ENCODE data around the gene AGAP1.

AGAP1 gene

DNA sequence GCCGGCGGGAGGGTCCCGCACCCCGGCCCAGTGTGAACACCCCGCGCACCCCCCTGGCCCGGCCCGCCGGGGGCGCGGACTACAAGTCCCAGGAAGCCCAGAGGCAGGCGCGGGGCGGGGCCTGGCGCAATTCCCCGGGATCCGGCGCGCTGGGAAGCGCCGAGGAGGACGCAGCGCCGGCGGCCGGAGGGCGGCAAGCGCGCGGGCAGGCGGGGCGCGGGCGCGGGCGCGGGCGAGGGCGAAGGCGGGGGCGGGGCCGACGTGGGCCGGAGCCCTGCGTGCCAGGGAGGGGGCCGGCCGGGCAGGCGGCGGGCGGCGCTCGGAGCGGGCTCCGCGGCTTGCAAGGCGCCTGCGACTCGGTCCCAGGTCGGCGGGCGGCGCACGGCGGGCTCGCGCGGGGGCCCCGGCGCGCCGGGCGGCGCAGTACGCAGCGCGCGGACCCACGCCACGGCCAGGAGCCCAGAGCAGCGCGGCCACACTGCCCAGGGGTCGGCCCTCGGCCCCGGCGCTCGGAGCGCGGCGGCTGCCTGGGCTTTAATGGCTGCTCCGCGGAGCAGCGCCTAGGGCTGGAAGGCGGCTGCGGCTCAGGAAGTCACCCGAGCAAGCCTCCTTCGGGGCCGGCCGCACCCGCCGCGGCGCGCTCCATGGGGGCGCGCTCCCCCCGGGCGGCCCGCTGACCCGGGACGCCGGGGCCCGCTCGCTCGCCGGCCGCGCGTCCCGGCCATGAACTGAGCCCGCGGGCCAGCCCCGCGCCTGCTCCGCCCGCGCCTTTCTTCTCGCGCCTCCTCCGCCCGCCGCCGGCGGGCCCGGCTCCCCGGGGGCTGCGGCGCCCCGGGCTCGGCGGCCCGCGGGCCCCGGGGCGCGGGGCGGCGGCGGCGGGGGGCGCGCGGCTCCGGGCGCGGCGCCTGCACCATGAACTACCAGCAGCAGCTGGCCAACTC lies at the start of gene AGAP1:
AGAP1 (plus strand) TSS at position 269 of the 941 bp plus-strand sequence.
- DNase-seq (ENCODE audit: low read depth): no peak

DNA sequence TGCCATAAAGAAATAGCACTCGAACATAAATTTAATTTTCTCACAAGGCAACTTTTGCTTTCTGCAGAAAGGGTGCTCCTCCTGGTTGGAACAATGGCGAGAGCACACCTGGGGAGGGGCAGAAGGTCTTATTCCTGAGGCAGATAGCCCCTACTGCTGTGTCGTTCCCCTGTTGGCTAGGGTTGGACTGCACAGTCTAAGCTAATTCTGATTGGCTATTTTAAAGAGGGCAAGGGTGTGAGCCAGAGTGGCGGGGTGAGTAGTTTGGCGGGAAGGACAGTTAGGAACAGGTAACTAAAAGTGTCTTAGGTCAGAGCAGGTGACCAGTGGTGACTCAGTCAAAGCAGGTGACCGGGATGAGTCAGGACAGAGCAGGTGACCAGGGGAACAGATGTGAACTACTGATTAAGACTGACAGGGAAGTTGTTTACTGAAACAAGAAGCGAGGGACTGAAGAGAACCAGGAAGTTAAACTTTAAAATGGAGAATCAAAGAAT lies 49.7 kb upstream of the AGAP1 start:
- no peak for DNase-seq (ENCODE audit: low read depth)

DNA sequence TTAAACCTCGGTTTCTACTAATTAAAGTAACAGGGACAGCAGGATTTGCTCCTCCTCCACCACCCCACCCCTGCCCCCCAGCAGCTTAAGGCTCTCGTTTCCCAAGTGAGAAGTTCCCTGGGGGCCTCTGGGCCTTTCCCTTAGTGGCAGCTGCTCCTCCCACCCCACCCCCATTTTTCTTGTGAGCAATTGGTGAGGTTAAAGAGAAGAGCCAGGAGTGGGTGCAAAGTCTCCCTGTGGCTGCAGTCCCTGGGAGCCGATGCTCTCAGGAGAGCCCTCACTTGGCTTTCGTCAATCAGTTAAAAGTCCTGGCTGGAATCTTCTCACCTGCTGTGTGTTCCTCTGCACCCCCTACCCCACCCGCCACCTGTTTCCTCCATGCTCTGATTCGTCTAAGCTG lies 48.7 kb upstream of the AGAP1 start:
- no peak for DNase-seq (ENCODE audit: low read depth)

DNA sequence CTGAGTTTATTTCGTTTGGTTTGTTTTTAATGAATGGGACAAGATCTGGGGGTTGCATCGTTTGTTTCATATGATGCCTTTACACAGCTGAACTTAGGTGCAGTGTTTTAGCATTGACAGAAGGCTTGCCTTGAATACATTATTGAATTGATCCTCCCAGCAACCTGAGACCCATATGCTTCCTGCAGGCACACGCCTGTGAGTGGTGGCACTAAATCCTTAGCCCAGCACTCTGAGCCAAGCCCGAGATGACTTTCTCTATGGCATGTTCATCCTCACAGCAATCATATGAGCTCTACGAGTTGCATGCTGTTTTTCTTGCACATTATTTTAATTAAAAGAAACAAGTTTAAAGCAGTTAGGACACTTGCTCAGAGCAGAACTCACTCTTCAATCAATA lies 47.8 kb upstream of the AGAP1 start:
- no peak for DNase-seq (ENCODE audit: low read depth)

DNA sequence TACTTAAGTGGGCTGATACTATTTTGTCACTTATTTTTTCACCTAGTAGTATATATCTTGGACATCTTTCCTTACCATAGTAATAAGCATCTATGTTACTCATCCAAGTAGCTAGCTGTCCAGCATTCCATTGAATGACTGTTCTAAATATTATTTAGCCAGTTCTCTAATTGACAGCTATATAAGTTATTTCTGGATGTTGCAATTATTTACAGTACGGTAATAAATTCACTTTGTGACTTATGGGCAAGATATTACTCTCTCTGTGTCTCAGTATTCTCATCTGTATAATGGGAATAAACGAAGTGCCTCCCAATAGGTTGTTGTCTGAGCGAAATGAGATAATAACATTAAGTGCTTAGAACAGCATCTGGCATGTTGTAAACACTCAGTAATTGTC lies 46.6 kb upstream of the AGAP1 start:
- DNase-seq (ENCODE audit: low read depth): no peak

DNA sequence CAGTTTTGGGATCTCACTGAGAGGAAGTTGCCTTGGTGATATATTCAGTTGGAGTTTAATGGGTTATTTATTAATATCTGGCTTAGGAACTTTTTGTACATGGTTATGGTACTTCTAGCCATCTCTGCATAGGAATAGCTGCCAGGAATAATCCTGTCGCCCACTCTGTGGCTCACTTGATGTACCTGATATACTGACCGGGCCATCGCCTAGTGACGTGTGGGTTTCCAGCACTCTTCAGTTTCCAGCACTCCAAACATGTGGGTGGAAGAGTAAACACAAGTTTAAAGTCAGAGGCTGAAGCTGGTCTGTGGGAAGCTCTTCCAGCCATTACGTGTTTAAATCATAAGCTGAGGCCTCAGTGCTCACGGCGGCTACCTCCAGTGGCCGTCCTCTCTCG lies 44.3 kb upstream of the AGAP1 start:
- no peak for DNase-seq (ENCODE audit: low read depth)

DNA sequence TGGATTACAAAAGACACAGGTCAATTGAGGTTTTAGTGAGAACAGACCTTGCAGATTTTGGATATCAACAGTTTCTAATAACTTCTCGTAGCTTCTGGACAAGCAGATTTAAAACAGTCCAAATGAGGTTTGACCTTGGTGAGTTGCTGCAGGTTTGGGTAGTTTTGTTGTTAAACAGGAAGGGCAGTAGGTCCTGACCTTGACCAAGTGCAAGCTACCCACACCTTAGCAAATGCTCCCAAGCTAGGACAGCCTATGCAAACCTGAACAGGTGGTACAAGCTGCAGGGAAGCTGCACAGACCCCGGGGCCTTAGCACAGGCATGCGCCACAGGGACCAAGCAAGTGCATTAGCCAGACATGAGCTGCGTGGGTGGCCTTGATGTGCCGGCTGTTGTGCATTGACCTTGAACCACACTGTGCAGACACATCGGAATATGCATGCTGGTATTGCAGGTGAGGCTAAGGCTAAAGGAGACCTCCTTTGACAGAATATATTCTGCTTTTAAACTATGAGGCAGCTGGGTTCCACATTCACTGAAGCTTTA lies 40.2 kb upstream of the AGAP1 start:
- no peak for DNase-seq (ENCODE audit: low read depth)

DNA sequence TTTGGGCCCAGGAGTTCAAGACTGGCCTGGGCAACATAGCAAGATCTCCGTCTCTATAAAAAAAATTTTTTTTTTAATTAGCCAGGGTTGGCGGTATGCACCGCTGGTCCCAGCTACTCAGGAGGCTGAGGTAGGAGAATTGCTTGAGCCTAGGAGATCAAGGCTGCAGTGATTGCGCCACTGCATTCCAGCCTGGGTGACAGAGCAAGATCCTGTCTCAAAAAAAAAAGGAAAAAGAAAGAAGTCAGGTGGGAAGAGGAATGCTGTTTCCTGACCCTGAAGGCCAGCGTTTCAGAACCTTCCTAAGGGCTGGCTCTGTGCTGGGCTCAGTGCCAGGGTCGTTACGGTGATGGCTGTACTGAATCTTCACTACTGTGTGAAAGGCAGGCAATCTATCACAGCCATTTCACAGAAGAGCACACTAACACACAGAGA lies 35.0 kb upstream of the AGAP1 start:
- DNase-seq (ENCODE audit: low read depth): no peak

DNA sequence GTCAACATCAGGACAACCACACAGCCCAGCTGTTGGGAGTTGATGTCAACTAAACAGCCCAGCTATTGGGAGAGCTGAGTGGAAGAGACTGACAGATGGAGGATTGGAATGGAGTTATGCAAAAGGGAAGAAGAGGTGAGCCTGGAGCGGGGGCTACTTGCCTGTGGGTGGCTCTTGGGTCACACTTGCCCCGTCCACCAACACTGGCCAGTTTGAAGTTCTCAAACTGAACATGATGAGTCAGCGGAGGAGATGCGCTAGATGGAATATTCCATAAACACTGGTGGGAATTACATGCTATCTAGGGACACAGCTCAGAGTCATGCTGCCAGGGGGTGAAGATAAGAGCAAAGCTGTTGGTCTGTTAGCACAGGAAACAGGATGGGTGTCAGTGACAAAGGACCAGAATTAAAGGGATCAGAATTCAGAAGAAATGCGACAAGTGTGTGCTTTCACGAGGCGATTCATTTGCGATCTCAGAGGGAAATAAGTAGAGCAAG lies 33.2 kb upstream of the AGAP1 start:
- DNase-seq (ENCODE audit: low read depth): no peak

DNA sequence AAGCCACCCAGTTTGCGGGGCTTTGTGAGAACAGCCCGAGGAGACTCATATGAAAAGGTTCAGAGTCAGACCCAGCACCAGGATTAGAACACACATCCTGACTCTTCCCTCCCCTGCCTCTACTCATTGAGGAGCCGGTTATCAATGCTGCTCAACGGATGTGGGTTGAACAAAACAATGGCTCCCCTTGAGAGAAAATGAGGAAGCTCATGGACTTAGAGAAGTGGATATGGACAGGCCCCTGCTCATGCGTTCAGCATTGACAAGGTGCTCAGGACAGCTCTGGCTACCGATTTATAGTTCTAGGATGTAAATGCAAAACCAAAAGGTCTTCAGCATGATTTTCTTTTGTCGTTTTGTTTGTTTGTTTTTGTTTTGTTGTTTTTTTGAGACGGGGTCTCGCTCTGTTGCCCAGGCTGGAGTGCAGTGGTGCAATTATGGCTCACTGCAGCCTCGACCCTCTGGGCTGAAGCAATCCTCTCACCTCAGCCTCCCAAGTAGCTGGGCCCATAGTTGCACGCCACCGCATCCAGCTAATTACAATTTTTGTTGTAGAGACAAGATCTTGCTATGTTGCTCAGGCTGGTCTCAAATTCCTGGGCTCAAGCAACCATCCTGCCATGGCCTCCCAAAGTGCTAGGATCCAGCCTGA lies 32.0 kb upstream of the AGAP1 start:
- no peak for DNase-seq (ENCODE audit: low read depth)

DNA sequence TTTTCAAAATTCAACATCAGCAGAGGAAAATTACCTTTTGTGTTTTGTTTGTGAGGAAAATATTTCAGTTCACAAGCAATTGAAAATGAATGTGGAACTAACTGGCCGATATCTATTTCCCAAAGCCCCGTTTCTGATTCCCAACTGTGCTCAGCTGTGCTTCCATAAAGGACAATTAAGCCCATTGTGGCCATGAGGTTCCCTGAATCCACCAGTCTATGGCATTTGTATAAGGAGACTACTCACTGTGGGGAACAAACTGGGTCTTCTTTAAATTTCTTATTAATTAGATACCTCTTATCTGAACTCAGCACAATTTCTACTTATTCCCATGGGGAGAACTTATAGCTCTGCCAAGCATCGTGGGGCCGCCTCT lies 31.4 kb upstream of the AGAP1 start:
- no peak for DNase-seq (ENCODE audit: low read depth)

DNA sequence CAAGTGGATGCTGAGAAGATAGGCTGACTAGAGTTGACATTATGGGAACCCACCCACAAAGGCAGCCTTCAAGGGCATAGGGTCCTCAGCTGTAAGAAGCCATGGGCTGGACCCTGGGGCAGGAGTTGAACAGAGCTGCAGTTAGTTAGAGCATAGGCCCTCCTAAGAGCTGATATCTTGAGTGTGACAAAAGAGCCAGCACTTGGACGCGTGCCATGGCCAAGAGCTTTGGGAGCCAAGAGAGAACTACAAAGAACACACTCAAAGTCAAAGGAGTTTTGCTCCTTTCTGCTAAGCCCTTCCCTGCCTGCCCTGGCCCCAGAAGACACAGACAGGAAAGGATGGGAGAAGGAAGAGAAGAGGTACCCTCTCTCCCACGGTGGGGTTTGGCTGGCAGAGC lies 29.9 kb upstream of the AGAP1 start:
- no peak for DNase-seq (ENCODE audit: low read depth)

DNA sequence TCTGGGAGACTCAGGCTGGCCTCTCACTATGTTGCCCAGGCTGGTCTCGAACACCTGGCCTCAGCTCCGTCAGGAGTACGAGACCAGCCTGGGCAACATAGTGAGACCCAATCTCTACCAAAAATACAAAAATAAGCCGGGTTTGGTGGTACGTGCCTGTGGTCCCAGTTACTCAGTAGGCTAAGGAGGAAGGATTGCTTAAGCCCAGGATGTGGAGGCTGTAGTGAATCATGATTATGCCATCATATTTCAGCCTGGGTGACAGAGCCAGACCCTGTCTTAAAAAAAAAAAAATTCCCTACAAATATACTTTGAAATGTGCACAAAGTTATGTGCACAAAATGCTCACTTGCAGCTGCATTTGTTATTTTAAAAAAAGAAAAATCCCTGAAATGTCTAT lies 26.3 kb upstream of the AGAP1 start:
- DNase-seq (ENCODE audit: low read depth): no peak

DNA sequence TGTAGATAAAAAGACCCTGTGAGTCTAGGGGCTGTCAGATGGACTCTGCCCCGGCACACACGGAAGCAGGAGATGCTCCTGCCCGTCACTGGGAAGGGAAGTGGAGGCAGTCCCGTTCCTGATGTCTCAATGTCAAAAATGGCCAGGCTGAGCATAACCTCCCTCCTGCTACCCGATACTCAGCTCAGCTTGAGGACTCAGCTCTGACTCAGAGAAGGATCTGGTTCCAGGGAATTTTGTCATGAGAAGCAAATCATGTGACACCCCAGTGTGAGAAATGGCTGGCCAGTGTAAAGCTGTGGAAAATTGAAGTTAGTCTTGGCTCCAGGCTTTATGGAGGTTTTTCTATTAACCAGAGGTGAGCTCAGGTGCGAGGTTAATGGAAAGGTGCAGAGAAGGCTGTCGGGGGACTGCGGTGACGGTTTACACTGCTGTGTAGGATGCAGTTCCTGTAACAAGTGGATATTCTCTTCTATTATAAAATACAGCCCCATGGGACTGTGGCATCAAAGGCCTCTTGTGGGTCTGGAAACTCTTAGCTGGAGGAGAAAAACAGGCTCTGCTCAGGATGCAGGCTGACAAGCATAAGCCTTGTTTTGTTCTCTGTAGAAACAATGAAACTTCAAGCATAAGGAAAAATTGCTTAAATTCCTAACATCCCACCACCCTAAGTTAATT lies 24.7 kb upstream of the AGAP1 start:
- no peak for DNase-seq (ENCODE audit: low read depth)

DNA sequence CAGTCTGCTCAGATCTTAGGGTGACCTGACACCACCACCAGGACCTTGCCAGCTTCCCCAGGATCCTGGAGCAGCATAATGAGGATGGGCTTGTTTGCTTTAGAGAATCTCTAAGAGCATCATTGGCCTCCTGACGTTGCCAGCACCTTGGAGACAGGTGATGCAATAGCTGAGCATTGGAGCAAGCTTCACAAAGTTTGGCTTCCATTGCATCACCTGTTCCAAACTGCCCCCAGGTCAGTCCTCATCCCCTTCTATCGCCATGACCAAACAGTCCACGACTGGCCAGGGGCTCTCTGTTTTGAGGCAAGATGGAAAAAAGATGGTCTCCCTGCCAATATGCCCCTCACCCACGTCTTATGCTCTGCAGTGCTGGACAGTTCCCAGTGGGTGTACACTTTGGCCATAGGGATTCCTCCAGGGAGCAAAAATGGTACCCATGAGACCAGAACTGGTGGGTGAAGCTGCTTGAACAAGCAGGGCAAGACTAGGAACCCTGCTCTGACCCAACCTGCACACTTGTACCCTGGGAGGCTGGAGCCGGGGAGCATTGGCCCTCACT lies 22.6 kb upstream of the AGAP1 start:
- no peak for DNase-seq (ENCODE audit: low read depth)

DNA sequence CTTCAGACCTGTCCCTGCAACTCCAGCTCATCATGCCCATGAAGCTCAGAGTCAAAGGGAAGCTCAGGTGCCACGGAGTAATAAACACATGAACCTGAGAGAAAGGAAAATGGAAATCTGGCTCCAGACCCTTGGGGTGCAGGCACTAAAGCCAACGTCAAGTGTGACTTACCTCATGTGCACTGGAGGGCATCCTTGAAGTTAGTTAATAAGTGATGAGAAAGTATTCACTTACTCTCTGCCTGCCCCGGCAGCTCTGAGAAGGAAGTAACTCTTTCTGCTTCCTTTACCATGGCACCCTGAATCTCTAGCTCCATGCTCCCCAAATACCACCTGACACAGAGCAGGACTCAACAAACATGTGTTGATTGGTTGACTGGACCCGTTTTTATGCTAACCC lies 21.4 kb upstream of the AGAP1 start:
- DNase-seq (ENCODE audit: low read depth): no peak

DNA sequence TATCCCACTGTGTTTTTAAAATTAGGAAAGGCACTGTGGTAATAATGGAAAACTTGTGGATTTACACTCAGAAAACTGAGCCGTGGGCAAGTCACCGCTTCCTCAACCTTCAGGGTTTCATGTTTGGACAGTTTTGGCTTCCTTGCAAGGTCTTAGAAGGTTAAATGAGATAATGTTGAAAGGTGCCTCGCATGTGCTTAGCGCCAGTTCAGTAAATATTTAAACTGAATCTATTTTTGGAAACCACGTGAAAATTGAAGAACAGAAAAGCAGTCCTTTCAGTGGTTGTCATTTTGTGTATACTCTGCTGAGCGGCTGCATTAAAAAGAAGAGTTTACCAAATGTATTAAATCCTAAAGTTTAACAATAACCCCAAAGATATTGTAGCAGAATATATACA lies 15.2 kb upstream of the AGAP1 start:
- DNase-seq (ENCODE audit: low read depth): no peak

DNA sequence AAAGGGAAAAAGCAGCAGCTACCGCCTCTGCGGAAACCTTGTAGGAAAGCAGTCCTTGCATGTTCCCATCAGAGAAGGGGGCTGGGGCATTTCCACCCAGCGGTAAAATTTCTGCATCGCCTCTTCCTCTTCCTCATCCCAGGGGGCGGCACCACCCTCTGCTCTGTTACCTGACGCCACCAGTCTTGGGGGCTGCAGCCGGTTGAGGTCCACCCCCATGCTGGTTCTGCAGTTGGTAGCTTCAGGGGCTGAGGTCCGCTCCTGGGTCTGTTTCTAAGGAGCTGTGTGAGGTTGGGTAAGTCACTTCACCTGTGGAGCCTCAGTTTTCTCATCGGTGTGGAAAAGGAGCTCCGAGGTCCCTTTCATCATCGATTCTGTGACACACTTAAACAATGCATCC lies 14.2 kb upstream of the AGAP1 start:
- no peak for DNase-seq (ENCODE audit: low read depth)

DNA sequence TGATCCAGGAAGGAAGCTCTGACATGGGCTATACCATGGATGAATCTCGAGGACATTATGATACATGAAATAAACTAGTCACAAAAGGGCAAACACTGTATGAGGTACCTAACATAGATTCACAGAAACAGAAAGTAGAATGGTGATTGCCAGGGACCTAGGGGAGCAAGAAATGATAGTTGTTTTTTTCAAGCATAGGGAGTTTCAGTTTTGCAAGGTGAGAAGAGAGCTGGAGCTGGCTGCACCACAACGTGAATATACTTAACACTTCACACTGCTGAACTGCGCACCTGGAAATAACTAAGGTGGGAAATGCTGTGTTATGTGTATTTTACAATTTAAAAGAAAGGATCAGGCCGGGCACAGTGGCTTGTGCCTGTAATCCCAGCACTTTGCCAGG lies 13.2 kb upstream of the AGAP1 start:
- DNase-seq (ENCODE audit: low read depth): no peak

DNA sequence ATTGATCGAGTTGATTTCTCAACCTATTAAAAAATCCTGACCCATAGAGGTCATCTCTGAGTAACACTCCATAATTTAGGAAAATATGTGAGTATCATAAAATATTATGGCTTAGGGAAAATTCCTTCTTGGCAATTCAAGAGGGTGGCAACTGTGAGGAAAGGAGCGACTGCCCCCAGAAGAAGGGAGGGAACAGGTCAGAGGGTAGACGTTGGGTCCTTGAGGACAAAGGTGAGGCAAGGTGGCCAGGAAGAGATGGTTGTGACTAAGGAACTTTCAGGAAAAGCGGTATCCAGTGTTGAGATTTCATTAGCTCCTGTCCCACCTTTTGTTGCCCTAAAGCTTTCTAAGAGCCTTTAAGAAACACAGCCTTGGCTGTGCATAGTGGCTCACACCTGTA lies 10.5 kb upstream of the AGAP1 start:
- DNase-seq (ENCODE audit: low read depth): no peak

DNA sequence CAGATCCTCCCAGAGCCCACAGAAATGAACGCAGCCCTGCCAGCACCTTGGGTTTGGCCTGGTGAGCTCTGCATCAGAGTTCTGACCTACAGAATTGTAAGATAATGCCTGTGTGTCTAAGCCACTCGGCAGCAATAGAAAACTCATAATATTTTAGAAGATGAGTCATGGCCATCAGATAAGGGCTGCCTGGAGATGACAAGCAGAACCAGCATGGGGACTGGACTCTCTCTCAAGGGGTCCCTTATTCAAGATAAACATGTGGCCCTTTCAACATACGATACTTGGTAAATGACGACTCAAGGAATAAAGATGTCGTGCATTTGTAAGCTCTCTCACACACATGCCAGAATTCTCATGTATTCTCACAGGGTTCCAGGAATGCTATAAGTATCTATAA lies 8.5 kb upstream of the AGAP1 start:
- DNase-seq (ENCODE audit: low read depth): no peak

DNA sequence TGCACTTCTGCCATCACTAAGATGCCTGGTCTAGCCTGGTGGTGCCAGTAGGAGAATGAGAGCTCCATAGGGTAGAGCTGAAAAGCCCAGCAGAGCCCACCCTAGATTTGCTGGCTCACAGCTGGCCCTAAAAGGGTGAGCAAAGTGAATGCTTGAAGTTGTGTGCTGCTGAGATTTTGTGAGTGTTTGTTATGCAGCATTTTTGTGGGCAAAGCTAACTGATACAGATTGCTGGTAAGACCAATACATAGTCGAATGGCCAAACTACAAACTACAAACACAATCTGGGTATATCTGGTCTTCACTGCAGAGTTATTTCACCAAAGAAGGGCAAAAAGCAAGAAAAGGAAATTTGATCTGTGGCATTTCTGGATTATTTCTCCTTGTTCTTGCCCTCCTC lies 7.1 kb upstream of the AGAP1 start:
- DNase-seq (ENCODE audit: low read depth): no peak

Measured in activated gamma-delta T cell treated with anti-CD3 and anti-CD28 coated beads, Interleukin-2, amount 50 U/mL, for 16 hours (primary cell).